DMS53 (cell line): Measurements from ENCODE around the gene TRAPPC2L.
"Not testable (repeated sequence)": the region's sequence is repeated elsewhere in the genome, so short reads cannot be mapped to it uniquely, and the experiment has no call there.

Experiments used
- DNase-seq: peaks from one replicate; lab custom pipeline; 2025; lab: John Stamatoyannopoulos, UW

Gene TRAPPC2L

DNA sequence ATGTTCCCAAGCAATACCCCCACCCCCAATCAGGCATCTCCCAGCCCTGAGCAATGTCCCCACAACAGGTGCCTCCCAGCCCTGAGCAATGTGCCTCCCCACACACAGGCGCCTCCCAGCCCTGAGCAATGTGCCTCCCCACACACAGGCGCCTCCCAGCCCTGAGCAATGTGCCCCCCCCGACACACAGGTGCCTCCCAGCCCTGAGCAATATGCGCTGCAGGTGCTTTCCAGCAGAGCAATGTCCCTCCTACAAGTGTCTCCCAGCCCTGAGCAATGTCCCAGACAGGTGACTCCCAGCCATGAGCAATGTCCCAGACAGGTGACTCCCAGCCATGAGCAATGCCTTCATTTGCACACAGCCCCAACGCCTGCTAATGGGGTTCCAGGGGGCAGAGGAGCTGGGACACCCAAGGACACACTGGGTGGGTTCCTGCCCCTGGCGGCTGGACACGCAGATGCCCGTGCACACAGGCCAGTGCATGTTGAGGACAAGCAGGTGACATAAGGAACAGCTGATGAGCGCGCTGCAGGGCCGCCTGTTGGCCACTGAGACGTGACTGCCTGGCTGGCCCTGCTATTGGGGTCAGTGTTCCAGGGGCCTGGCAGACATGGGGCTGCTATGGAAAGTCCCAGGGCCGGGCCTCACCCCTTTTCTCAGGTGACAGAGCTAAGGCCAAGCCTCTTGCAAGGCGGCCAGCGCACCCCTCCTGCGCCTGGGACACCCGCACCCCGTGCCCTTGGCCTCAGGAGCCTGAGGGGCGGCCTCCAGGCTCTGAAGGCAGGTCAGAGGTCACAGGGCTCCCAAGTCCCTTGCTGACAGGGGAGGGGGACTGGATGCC, 36.4 kb downstream of the TRAPPC2L start:
- DNase-seq: no peak

DNA sequence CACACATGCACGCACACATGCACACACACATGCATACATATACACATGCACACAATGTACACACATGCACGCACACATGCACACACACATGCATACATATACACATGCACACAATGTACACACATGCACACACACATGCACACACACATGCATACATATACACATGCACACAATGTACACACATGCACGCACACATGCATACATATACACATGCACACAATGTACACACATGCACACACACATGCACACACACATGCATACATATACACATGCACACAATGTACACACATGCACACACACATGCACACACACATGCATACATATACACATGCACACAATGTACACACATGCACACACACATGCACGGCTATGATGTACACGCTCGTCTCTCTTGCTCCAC, 37.3 kb downstream of the TRAPPC2L start:
- DNase-seq: not testable (repeated sequence)

DNA sequence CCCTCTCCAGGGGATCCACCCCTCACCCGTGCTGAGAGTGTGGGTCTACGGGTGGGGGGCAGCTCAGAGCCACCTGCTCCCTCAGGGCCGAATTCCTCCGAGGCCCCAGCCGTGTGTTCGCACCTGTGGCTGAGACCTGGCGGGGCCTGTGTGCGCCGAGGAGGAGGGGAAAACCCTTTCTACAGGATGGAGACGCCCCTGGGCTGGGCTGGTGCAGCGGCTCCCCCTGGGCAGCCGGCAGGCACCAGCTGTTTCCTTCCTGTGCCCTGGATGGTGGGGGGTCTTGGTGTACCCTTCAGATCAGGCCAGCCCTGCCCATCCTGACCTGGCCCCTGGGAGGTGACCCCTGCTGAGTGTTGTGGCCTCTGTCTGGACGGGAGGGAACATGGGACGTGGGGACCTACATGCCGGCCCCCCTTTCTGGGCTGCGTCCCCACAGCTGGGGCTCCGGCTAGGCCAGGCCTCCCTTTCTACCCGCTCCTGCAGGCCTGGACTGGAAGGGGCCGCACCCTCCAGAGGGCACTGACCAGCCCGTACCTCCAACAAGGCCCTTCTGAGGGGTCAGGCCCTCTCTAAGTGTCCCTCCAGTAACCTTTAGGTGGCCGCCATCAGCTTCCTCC, 37.9 kb downstream of the TRAPPC2L start:
- DNase-seq: no peak

DNA sequence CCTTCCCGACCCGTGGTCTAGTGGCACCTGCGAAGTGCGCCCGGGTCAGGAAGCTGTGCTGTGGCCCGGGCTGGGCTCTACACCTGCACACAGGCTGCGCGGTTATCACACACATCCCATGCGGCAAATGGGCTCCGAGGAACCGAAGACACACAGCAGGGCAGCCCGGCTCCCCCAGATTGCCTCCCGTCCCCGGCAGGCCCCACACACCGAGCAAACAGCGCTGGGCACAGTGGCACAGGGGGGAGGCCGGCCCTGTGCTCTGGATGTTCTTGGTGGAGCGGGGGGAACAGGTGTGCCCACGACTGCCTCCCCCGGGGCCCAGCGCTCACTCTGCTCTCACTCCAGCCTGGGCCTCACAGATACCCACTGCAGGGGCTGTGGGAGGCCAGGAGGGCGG, 38.4 kb downstream of the TRAPPC2L start:
- no peak for DNase-seq

DNA sequence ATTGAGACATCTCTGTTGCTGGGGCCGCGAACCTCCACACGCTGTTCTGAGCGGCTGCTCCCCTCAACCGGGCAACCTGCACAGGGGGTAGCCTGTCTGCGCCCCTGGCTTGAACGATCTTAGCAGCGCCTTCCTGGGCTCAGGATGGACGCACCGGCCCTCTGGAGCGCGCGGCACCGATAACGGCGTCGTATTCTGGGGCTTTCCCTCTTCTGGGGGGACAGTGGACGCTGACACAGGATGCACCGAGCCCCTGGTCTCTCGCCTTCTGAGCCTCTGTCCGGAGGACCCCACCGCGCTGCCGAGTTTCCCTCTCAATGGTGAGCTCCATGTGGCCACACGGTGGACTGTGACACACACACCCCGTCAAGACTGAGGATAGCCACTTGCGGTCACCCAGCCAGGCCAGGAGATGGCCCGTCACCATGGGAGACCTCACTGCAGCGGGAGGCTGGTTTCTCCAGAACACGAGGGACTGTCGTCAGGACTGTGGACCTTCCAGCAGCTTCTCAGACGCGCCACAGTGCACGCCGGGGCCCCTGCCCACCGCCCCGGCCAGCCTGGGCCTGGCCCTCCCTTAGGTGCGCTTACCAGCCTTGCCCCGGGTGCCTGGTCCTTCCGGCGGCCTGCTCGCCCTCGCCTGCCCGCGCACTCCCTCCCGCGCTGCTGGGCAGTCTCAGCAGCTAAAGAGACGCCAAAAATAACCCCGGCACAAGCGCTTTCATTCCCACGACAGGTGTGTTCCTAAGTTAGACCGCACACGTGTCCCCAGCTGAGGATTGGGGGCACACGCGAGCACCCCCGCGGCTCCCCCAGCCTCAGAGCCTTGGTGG, 39.5 kb downstream of the TRAPPC2L start:
- no peak for DNase-seq

DNA sequence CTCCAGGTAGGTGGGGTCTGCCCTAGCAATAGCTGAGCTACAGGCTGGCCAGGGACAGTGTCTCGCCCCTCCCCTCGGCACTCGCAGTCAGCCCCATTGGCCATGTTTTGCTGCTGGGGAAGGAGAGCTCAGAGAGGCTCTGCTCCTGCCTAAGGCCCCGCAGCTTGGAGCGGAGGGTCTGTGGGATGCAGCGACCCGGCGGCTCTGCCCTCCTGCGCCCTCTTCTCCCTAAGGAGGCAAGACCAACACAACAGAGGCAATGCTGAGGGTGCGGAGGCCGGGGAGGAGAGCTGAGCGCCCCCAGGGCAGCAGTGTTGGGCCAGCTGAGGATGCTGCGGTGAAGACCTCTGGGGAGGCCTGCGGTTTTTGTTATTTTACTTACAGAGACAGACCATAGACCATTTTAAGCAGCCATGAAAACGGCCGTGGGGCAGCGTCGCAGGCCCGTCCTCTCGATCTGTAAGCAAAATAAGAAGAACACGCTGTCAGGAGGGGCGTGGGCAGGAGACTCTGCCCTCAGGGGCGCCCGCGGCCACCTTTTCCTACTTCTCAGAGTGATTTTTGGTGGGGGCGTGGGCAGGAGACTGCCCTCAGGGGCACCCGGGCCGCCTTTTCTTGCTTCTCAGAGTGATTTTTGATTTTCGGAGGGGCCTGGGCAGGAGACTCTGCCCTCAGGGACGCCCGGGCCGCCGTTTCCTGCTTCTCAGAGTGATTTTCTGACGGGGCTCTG, 40.9 kb downstream of the TRAPPC2L start:
- DNase-seq: no peak

DNA sequence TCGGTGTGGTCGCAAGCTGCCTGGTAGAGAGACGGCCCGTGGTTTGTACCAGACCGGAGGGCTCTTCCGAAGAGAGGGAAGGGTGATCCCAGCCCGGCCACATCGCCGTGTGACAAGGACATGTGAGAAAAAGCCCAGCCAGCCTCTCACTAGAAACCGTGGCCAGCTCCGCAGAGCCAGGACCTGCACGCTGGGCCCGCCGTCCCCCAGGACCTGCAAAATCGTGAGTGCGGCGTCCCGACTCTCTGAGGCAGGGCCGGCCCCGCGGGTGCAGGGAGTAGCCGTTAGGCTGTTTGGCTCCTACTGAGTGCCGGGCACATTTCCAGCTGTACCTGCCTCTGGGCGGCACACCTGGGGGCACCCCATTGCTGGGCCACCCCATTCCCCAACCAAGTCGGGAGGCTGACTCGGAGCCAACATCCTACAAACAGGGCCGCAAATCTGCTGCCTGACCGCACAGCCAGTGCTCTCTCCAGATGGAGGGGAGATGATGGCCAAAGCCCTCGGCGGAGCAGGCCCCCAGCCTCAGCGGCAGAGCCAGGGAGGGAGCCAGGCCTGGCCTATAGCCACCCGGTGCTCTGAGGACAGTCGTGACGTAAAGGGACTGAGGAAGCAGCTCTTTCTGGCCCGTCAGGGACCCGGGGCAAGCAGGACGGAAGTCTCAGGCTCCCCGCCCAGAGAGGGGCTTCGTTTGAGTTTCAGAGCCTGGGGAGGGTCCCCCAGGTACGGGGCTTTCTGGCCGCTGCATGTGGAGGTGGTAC, 43.2 kb downstream of the TRAPPC2L start:
- DNase-seq: no peak

DNA sequence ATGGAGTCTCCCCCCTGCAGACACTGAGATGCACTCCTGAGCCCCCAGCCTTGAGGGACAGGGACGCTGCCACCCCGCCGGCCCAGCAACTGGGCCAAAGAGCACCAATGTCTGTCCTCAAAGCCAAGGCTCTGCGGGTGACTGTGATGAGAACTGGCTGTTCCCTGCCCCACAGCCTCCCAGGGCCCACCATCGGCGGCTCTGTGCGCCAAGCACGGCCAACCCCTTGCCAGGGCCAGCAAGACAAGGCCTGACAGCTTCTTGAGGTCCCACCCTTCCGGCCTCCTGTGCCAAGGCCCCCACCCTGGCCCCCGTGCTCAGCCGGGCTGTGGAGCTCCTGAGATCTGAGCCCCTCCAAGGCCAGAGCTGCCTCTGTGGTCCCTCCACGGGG, 43.7 kb downstream of the TRAPPC2L start:
- DNase-seq: no peak

DNA sequence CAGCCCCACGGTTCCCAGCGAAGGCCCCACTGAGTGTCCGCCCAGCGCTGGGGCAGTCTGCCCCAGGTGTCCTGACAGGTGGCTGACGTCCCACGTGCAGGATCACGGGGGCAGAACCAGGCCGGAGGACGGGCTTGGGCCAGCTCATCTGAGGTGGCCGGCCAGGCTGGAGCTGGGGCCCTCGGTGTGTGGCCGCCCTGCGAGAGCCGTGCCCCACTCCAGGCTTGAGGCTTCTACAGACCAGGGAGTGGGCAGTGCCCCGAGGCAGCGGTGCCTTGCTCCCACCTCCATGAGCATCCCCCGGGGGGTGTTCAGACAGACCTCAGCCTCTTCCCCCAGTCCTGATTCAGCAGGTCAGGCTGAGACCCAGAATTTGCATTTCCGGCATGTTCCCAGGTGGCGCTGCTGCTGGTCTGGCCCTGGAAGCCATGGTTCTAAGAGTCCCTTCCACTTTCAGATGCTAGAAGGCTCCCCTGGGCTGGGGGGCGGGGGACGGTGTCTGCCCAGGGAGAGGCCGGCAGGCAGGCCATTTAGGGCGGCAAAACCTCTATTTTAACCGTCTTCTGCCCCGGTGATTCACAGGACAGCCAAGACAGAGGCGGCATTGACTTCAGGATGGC, 44.9 kb downstream of the TRAPPC2L start:
- DNase-seq: no peak

- DNase-seq: no peak
These were observed 45.8 kb downstream of the TRAPPC2L start for GRCh38 chr16:88902744-88903143.

- no peak for DNase-seq
These were observed 46.3 kb downstream of the TRAPPC2L start for GRCh38 chr16:88903267-88903666.

GRCh38 chr16:88904676-88905365, 47.9 kb downstream of the TRAPPC2L start:
- DNase-seq: no peak

- peak; percentile 40 for DNase-seq
These were observed 48.6 kb downstream of the TRAPPC2L start for GRCh38 chr16:88905563-88905962.

DNA sequence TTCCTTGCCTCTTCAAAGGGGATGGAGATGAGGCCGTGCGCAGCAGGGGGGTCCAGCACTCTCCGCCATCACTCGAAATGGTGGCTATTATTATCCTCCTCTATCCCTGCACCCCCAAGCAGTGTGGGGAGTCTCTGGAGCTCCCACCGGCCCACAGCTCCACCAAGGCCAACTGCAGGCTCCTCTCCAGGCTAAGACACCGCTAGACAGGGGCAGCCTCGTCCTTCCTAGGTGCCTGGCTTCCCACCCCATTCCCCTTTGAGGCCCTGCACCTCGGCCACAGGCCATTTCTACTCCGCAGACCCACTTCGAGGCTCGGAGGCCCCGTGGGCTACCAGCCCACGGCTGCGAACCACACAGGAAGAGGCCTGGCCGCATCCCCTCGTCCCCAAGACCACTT, 49.1 kb downstream of the TRAPPC2L start:
- no peak for DNase-seq

GRCh38 chr16:88906535-88907105, 49.7 kb downstream of the TRAPPC2L start:
- no peak for DNase-seq

DNA sequence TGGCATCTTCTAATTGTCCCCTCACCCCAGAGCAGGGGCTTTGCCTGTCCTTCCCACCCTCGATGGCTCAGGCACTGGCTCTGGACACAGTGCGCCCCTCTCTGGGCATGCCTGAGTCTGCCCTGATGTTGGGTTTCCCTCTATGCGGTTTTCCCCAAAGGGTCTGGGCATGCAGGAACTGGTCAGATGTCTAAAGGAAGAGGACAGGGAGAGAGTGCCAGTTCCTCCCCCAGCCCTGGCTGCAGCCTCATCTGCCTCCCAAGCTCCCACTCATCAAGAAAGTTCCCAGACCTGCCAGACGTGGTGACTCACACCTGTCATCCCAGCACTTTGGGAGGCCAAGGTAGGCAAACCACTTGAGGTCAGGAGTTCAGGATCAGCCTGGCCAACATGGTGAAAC, 50.8 kb downstream of the TRAPPC2L start:
- no peak for DNase-seq

- no peak for DNase-seq
These were observed 51.4 kb downstream of the TRAPPC2L start for GRCh38 chr16:88908307-88908706.

DNA sequence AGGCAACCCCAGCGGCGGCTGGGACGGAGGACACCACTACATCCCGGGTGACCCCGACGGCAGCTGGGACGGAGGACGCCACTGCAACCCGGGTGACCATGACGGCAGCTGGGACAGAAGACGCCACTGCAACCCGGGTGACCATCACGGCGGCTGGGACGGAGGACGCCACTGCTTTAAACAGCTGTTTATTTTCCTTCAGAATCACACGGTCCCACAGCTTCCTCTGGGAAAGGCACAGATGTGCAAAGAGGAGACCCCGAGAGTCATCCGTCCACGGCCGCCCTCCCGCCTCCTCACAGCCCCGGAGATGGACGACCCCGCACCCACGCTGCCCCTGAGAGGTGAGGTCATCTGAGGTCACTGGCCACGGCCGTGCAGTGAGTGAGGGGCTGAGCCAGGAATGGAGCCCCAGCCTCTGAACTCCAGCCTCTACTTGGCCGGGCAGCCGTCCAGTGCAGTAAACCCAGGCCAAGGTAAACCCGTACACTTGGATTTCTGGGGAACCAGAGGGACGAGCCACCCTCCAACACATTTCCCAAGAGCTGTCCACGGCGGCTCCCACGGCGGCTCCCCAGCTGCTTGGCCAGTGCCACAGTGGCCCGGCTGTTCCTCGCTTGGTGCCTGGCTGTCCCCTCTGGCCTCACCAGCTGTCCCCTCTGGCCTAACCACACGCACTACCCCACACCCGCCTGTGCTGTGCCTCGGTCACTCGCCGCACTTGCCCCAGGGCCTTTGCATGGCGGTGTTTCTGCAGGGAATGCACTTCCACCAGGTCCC, 52.7 kb downstream of the TRAPPC2L start:
- no peak for DNase-seq
